K562 (cell line): ENCODE measurements around the gene CALCB.

ENCODE experiments used
- HIVEP1 ChIP-seq: fragments of 250-450 bp; sonication (Bioruptor Pico); IDR thresholded peaks from 2 replicates; pipeline ENCODE4 v1.4.0; 2020; ENCODE audit warnings: mild to moderate bottlenecking
- RCOR1 ChIP-seq, 2 experiments: IDR thresholded peaks; 2 replicates each; pipeline ENCODE4 v1.6.1; 2012; ENCODE audit warnings: low read depth in 2 of 2, low read length in 2 of 2, borderline replicate concordance in 1 of 2, improper control_type of control experiment in 1 of 2
- TOE1 ChIP-seq, 2 experiments: fragments of 450-650 bp in 1 of 2; sonication (generic) in 1 of 2; formaldehyde crosslinking in 1 of 2; IDR thresholded peaks; 2 replicates each; pipeline versions ENCODE4 v1.7.1 to v1.8.0; 2016 to 2022; ENCODE audit warnings: borderline replicate concordance in 2 of 2, mild to moderate bottlenecking in 2 of 2, antibody characterized with exemption in 1 of 2, inconsistent platforms in 1 of 2, low read depth in 1 of 2, missing genetic modification reagents in 1 of 2, moderate library complexity in 1 of 2
- ZNF124 ChIP-seq: sonication (generic); formaldehyde crosslinking; IDR thresholded peaks from 2 replicates; pipeline ENCODE4 v1.8.1; 2022; ENCODE audit warnings: missing genetic modification reagents

DNA sequence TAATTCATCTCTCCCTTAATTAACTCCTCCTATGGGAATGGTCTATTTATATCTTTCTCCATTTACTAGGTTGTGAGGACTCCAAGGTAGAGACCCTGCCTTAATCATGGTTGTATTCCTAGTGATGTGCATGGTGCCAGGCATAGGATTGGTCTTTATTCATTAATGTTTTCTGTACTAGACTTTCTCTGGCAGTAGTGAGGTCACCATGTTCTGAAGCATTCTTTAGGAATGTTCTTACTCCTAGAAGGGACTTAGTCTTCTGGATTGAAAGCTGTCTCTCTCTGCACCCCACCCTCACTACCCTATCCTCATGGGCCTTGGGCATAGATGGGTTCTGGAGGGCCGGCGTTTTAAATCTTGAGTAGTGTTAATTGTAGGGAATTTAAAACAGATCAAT lies 30.8 kb downstream of the CALCB start:
- no peak for TF ChIP-seq ZNF124
- no peak for TF ChIP-seq TOE1 (IDR thresholded peaks at IDR 0.05; ENCODE audit: borderline replicate concordance)
- TF ChIP-seq TOE1 (CRISPR knock-in tag; IDR thresholded peaks at IDR 0.05; ENCODE audit: borderline replicate concordance, low read depth), result no peak
- TF ChIP-seq RCOR1 (IDR thresholded peaks at IDR 0.05; ENCODE audit: borderline replicate concordance in 1 of 2, low read depth in 2 of 2, low read length in 2 of 2), result no peak
- no peak for TF ChIP-seq HIVEP1 (CRISPR knock-in tag)
